ENCODE measurements around the gene SH3RF3. TPM values are rescaled to one million over a fixed set of nuclear protein-coding genes. Genes with fewer than 3 reads are reported as not detected.
A peak's percentile ranks its signal among the peaks of the same experiment; 100 is the strongest.

SH3RF3 gene
- total RNA-seq, 2 donors from 2014 or later, result 1.5 to 1.8 TPM

DNA sequence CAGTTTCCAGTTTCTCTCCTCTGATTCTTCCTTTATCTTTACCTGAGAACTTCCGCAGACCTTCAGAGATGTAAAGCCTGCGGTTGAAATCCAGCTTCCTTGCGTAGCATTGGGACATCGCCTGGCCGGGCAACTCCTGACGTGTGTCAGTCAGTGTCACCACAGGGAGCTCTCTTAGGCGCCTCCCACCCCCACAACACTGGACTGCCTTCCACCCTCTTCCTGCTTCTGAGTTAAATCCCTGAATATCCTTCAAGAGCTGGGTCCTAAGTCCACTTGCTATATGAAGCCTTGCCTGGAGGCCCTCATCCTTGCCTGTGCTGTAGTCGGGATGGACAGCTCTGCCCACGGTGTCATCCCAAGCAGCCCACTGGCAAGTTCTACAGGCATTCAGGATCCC, 305.3 kb downstream of the SH3RF3 start:
- H3K27ac Mint-ChIP-seq, result no peak overlapping the region
- 91% methylated on average over 7 to 9 of the region's 9 CpGs for WGBS, 2 experiments (ENCODE audit: insufficient coverage in 1 of 2, insufficient read length in 1 of 2)
- H3K4me1 Mint-ChIP-seq, result peaks cover 29% of the 10 kb centered on the region

DNA sequence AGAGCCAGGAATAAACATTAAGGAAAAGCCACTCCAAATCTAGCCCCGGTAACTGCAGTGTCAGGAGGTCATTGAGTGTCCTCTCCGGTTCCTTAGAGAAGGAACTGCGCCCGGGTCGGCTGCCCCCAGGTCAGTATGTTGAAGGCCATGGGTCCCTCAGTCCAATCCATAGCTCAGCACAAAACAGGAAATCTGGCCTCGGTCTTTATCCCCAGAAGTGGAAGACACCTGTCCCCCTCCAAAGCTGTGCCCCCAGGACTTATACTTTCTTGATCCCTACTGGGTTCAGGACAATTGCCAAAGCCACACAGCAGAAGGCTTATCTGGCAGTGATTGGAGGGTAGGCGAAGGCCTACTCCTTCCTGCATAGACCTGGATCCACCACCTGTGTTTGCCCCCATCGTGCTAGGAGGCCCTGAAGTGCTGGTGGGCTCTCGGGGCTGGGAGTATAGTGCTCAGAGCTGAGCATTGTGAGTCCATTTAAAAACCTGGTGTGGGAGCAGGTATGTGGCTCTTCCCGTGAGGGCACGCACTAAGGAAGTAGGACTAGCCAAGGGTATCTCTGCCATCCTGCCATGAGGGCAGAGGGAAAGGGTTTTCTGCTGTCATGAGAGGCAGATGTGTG, 306.2 kb downstream of the SH3RF3 start:
- TF ChIP-seq, protein P1, sequence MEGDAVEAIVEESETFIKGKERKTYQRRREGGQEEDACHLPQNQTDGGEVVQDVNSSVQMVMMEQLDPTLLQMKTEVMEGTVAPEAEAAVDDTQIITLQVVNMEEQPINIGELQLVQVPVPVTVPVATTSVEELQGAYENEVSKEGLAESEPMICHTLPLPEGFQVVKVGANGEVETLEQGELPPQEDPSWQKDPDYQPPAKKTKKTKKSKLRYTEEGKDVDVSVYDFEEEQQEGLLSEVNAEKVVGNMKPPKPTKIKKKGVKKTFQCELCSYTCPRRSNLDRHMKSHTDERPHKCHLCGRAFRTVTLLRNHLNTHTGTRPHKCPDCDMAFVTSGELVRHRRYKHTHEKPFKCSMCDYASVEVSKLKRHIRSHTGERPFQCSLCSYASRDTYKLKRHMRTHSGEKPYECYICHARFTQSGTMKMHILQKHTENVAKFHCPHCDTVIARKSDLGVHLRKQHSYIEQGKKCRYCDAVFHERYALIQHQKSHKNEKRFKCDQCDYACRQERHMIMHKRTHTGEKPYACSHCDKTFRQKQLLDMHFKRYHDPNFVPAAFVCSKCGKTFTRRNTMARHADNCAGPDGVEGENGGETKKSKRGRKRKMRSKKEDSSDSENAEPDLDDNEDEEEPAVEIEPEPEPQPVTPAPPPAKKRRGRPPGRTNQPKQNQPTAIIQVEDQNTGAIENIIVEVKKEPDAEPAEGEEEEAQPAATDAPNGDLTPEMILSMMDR (conservative IDR thresholded peaks at IDR 0.05), result no peak
- H3K9me3 Mint-ChIP-seq, result peaks cover 2% of the 10 kb centered on the region
- no peaks in the 10 kb centered on the region for H3K36me3 ChIP-seq (ENCODE audit: control insufficient read depth, insufficient read depth, low read length)

More for the DNA sequence above, 305.3 kb downstream of the SH3RF3 start:
- Histone ChIP-seq H3K9ac (ENCODE audit: extremely low read depth, low read length, poor library complexity, severe bottlenecking) (no peak overlapping the region), H3K27me3 (ENCODE audit: control insufficient read depth, insufficient read depth, low read length, poor library complexity, severe bottlenecking) (no peaks in the 10 kb centered on the region), H3K4me1 (ENCODE audit: control insufficient read depth, insufficient read depth, low read length) (no peaks in the 10 kb centered on the region), H3K36me3 (ENCODE audit: control insufficient read depth, insufficient read depth, low read length) (no peaks in the 10 kb centered on the region), H3K27ac (ENCODE audit: low read depth, low read length) (no peak overlapping the region), H3K4me3 (ENCODE audit: low read length) (no peak overlapping the region), H3K9me3 (ENCODE audit: control insufficient read depth, low read length) (no peaks in the 10 kb centered on the region)
- TF ChIP-seq, protein P1 (conservative IDR thresholded peaks at IDR 0.05), result no peak
- Mint-ChIP-seq H3K4me3 (no peak overlapping the region), H3K36me3 (ENCODE audit: low read depth) (no peaks in the 10 kb centered on the region), H3K9me3 (no peaks in the 10 kb centered on the region), H3K27me3 (ENCODE audit: insufficient read depth) (no peaks in the 10 kb centered on the region)
- peak; percentile 42 for DNase-seq

DNA sequence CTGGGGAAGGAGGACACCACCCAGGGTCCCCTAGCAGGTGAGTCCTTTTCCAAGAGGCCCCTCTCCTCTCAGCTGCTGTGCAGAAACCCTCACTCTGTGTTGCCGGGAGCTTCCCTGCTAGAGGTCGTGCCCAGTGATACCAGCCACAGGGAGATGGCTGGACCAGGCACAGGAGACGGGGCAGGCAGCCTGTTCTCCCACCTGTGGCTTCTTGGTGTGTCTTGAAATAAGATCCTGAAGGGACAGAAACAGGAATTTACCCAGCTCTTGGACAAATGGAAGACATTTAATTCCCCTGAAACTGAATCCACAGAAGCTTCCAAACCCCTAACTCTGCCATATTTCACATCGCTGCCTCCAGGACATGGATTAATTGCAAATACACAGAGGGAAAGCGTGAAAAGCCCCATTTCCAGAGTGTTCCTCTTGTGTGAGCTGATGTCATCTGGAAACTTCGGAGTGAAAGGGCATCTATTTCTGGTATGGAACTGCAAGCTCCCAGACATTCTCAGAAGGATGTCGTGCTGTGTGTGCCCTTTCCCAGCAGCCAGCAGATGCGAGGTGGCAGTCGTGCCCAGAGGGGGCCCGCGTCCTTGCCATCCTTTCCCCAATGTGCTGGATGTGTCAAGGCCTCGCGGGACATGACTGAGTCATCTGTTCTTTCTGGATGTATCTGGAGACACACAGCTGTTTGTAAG, 307.0 kb downstream of the SH3RF3 start:
- H3K4me3 ChIP-seq (ENCODE audit: low read length), result no peak overlapping the region
- DNase-seq, result no peak
- H3K4me3 Mint-ChIP-seq, result no peak overlapping the region
- WGBS, 2 experiments (ENCODE audit: insufficient coverage in 1 of 2, insufficient read length in 1 of 2), result 92 to 97% methylated on average over 9 to 13 of the region's 13 CpGs
- H3K36me3 ChIP-seq (ENCODE audit: control insufficient read depth, insufficient read depth, low read length), result no peaks in the 10 kb centered on the region
- H3K9me3 ChIP-seq (ENCODE audit: control insufficient read depth, low read length), result peaks cover 2% of the 10 kb centered on the region
- no peak overlapping the region for H3K27ac Mint-ChIP-seq
- H3K4me1 Mint-ChIP-seq, result peaks cover 36% of the 10 kb centered on the region
- H3K9me3 Mint-ChIP-seq, result peaks cover 3% of the 10 kb centered on the region
- TF ChIP-seq, protein P1 (conservative IDR thresholded peaks at IDR 0.05), result no peak
- no peaks in the 10 kb centered on the region for H3K4me1 ChIP-seq (ENCODE audit: control insufficient read depth, insufficient read depth, low read length)
- H3K27ac ChIP-seq (ENCODE audit: low read depth, low read length), result no peak overlapping the region
- H3K27me3 Mint-ChIP-seq (ENCODE audit: insufficient read depth), result no peaks in the 10 kb centered on the region
- H3K36me3 Mint-ChIP-seq (ENCODE audit: low read depth), result no peaks in the 10 kb centered on the region
- H3K9ac ChIP-seq (ENCODE audit: extremely low read depth, low read length, poor library complexity, severe bottlenecking), result no peak overlapping the region
- H3K27me3 ChIP-seq (ENCODE audit: control insufficient read depth, insufficient read depth, low read length, poor library complexity, severe bottlenecking), result no peaks in the 10 kb centered on the region

More for the DNA sequence above, 306.2 kb downstream of the SH3RF3 start:
- DNase-seq, result peak; percentile 35
- no peaks in the 10 kb centered on the region for H3K9me3 ChIP-seq (ENCODE audit: control insufficient read depth, low read length)
- H3K9ac ChIP-seq (ENCODE audit: extremely low read depth, low read length, poor library complexity, severe bottlenecking), result no peak overlapping the region
- H3K4me1 Mint-ChIP-seq, result peaks cover 36% of the 10 kb centered on the region
- H3K36me3 Mint-ChIP-seq (ENCODE audit: low read depth), result no peaks in the 10 kb centered on the region
- 94 to 96% methylated on average over 11 of the region's 11 CpGs for WGBS, 2 experiments (ENCODE audit: insufficient coverage in 1 of 2, insufficient read length in 1 of 2)
- no peak overlapping the region for H3K27ac ChIP-seq (ENCODE audit: low read depth, low read length)
- no peaks in the 10 kb centered on the region for H3K27me3 Mint-ChIP-seq (ENCODE audit: insufficient read depth)
- no peak overlapping the region for H3K4me3 Mint-ChIP-seq
- no peak overlapping the region for H3K4me3 ChIP-seq (ENCODE audit: low read length)
- no peaks in the 10 kb centered on the region for H3K27me3 ChIP-seq (ENCODE audit: control insufficient read depth, insufficient read depth, low read length, poor library complexity, severe bottlenecking)
- H3K4me1 ChIP-seq (ENCODE audit: control insufficient read depth, insufficient read depth, low read length), result no peaks in the 10 kb centered on the region
- H3K27ac Mint-ChIP-seq, result no peak overlapping the region
